ENCODE results near the gene GBGT1. TPM values are rescaled to one million over a fixed set of nuclear protein-coding genes. Genes with fewer than 3 reads are reported as not detected.
A peak's percentile ranks its signal among the peaks of the same experiment; 100 is the strongest.

The GBGT1 gene
- total and polyA plus RNA-seq, 9 of the 15 experiments (the other 6 are each of a cell fraction or from before 2014, with no cell fraction given): 0.55 to 25.8 (median 13.7) TPM

- H3K9me1 ChIP-seq (ENCODE audit: control insufficient read depth, insufficient read depth, low read length): no peaks in the 10 kb centered on the region
- no peak overlapping the region for H3K4me2 ChIP-seq (ENCODE audit: insufficient read depth, low read length)
- peaks cover 21% of the 10 kb centered on the region; the same call in 2 of the 3 replicates for H3K36me3 ChIP-seq (ENCODE audit: control insufficient read depth, insufficient read depth, low read length)
- DNase-seq (ENCODE audit: extremely low read depth in 1 of 4, low spot score in 3 of 4) (no peak), ATAC-seq (no peak), FAIRE-seq (no peak)
- no peak overlapping the region for H3K4me3 ChIP-seq
- no peak overlapping the region for H2AFZ ChIP-seq (ENCODE audit: low read depth, low read length)
- no TSS peak for BruUV-seq (replicated peaks)
- H3K9me3 ChIP-seq (replicated peaks; ENCODE audit: control insufficient read depth, insufficient read depth, low read depth, low read length): no peaks in the 10 kb centered on the region
- POLR2A ChIA-PET: interaction anchor here (0.6 to 2.8 kb wide), 8 partner anchors 9 to 1234 kb away, joined by 3 to 12 read pairs (median 4); no protein-coding TSS in a partner anchor
- 78% methylated on average over 15 of the region's 18 CpGs for WGBS (ENCODE audit: insufficient coverage, low coverage, missing lambda C conversion rate)
- H3K79me2 ChIP-seq (ENCODE audit: control insufficient read depth, insufficient read depth, low read length): peaks cover 95% of the 10 kb centered on the region
- in situ Hi-C loops (cut with MboI) (no loop called here), intact Hi-C loops (cut with micrococcal nuclease) (no loop called here)
- peak overlapping the region in 1 of 2 experiments; percentile 65; a peak in 2 of 4 replicates for H3K9ac ChIP-seq (ENCODE audit: insufficient read depth in 1 of 2, low read depth in 2 of 2, low read length in 2 of 2)
- H3K4me1 ChIP-seq (replicated peaks in 1 of 2; ENCODE audit: control insufficient read depth in 2 of 2, insufficient read depth in 2 of 2, low read length in 2 of 2): peaks cover 47 to 97% of the 10 kb centered on the region in 2 experiments
- H3K27ac ChIP-seq (ENCODE audit: extremely low read depth, low read depth, low read length): no peak overlapping the region
- no peaks in the 10 kb centered on the region for H3K27me3 ChIP-seq (ENCODE audit: control insufficient read depth in 2 of 2, insufficient read depth in 2 of 2, low read length in 2 of 2)
- CTCF ChIA-PET (ENCODE audit: low intra/inter-chr PET ratio): no interaction called here
- peaks cover 20% of the 10 kb centered on the region for H4K20me1 ChIP-seq (replicated peaks; ENCODE audit: control insufficient read depth, insufficient read depth, low read length)
- TF ChIP-seq, protein P1, sequence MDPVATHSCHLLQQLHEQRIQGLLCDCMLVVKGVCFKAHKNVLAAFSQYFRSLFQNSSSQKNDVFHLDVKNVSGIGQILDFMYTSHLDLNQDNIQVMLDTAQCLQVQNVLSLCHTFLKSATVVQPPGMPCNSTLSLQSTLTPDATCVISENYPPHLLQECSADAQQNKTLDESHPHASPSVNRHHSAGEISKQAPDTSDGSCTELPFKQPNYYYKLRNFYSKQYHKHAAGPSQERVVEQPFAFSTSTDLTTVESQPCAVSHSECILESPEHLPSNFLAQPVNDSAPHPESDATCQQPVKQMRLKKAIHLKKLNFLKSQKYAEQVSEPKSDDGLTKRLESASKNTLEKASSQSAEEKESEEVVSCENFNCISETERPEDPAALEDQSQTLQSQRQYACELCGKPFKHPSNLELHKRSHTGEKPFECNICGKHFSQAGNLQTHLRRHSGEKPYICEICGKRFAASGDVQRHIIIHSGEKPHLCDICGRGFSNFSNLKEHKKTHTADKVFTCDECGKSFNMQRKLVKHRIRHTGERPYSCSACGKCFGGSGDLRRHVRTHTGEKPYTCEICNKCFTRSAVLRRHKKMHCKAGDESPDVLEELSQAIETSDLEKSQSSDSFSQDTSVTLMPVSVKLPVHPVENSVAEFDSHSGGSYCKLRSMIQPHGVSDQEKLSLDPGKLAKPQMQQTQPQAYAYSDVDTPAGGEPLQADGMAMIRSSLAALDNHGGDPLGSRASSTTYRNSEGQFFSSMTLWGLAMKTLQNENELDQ (CRISPR knock-in tag; IDR thresholded peaks at IDR 0.05; ENCODE audit: borderline replicate concordance): no peak
- 0 out of 2 replicates have a peak, but pooled peaks have one; percentile 14 for TF ChIP-seq BCOR (IDR thresholded peaks at IDR 0.05)
Measured at GRCh38 chr9:133117271-133118178, 46.2 kb downstream of the GBGT1 start.

Data from K562 (cell line).